Measurements from ENCODE around the gene B4GALT7.

- TF ChIP-seq CTCF (IDR thresholded peaks at IDR 0.05) (no peak), POLR2A (IDR thresholded peaks at IDR 0.05) (no peak)
These were observed 1.5 kb upstream of the B4GALT7 start for GRCh38 chr5:177598477-177598876.

Measured in tibial nerve (tissue), 3 donors.